Right lung (tissue), 5 donors: Measurements from ENCODE around the gene PPIP5K1. TPM values are rescaled to one million over a fixed set of nuclear protein-coding genes. Genes with fewer than 3 reads are reported as not detected.

Source experiments
- DNase-seq, 2 donors: peaks; one replicate each; pipeline ENCODE4 v3.0.0-alpha.2; 2013
- polyA plus RNA-seq, 5 donors: library from polyadenylated mRNA; unstranded; fragments of 120-200 nt; gene quantifications; one replicate each; pipeline versions ENCODE4 v1.2.1 to v1.2.3, GENCODE V29; 2013; ENCODE audit warnings: inconsistent platforms in 1 of 5, low replicate concordance in 1 of 5; ENCODE audit not compliant: insufficient read length in 5 of 5, insufficient read depth in 1 of 5

Gene PPIP5K1
- polyA plus RNA-seq, 5 donors = 17.7 to 27.6 (median 25.6) TPM

- DNase-seq = peak; percentile 43 to 45
These were observed 71.7 kb downstream of the PPIP5K1 start for GRCh38 chr15:43518197-43518761.

- peak; percentile 50 to 60 for DNase-seq
These were observed 72.4 kb downstream of the PPIP5K1 start, which contains the start of gene MAP1A for GRCh38 chr15:43517354-43518196. MAP1A (plus strand) TSS chr15:43517608; CDS start chr15:43521474, 3,866 bp downstream.

GRCh38 chr15:43516801-43517353 lies 73.1 kb downstream of the PPIP5K1 start:
- DNase-seq = no peak

- no peak for DNase-seq
These were observed 73.8 kb downstream of the PPIP5K1 start for GRCh38 chr15:43516185-43516584.

GRCh38 chr15:43515741-43516140 lies 74.3 kb downstream of the PPIP5K1 start:
- DNase-seq = no peak

GRCh38 chr15:43514241-43515057 lies 75.6 kb downstream of the PPIP5K1 start:
- DNase-seq = no peak

- no peak for DNase-seq
These were observed 76.5 kb downstream of the PPIP5K1 start for GRCh38 chr15:43513550-43513949.

- no peak for DNase-seq
These were observed 78.8 kb downstream of the PPIP5K1 start for GRCh38 chr15:43511012-43511885.

- DNase-seq = peak; percentile 97 to 98
These were observed 79.6 kb downstream of the PPIP5K1 start for GRCh38 chr15:43510200-43511011.

GRCh38 chr15:43509660-43510199 lies 80.3 kb downstream of the PPIP5K1 start:
- DNase-seq = no peak

GRCh38 chr15:43508991-43509659 lies 80.9 kb downstream of the PPIP5K1 start:
- no peak for DNase-seq

GRCh38 chr15:43508421-43508820 lies 81.6 kb downstream of the PPIP5K1 start:
- DNase-seq = no peak

GRCh38 chr15:43505738-43506137 lies 84.3 kb downstream of the PPIP5K1 start:
- DNase-seq = peak in 1 of 2 donors; percentile 40

- no peak for DNase-seq
These were observed 90.4 kb downstream of the PPIP5K1 start for GRCh38 chr15:43499635-43500034.

GRCh38 chr15:43498990-43499389 lies 91.0 kb downstream of the PPIP5K1 start:
- DNase-seq = no peak

- DNase-seq = no peak
These were observed 96.1 kb downstream of the PPIP5K1 start for GRCh38 chr15:43493703-43494472.

- DNase-seq = peak; percentile 91 to 93
These were observed 97.1 kb downstream of the PPIP5K1 start, which contains the start of gene TP53BP1 for GRCh38 chr15:43492673-43493601. TP53BP1 (minus strand) TSS chr15:43493156; CDS start chr15:43493043, 113 bp downstream.
